ENCODE results near the gene CPS1. TPM values are rescaled to one million over a fixed set of nuclear protein-coding genes. Genes with fewer than 3 reads are reported as not detected.

Gene CPS1
- total RNA-seq, 1 experiment from 2014 or later, result 9.0 TPM

DNA sequence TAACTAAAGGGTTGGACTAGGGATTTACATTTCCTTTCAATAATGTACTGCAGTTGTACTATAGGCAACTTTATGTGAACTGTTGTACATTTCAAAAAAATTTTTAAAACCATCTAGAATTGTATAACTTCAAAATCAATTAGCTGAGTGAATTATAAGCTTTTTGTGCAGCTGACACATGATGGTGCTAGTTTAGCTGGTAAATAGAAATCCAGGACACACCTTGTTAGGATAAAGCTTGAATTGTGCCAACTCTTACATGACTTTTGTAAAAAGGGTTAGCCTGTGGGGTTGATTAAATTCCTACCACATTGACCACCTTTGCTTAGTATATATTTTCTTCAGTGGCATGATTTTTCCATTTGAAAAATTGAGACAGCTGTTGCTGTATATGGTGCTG lies 104.4 kb downstream of the CPS1 start (continued):
- TF ChIP-seq, protein P1, sequence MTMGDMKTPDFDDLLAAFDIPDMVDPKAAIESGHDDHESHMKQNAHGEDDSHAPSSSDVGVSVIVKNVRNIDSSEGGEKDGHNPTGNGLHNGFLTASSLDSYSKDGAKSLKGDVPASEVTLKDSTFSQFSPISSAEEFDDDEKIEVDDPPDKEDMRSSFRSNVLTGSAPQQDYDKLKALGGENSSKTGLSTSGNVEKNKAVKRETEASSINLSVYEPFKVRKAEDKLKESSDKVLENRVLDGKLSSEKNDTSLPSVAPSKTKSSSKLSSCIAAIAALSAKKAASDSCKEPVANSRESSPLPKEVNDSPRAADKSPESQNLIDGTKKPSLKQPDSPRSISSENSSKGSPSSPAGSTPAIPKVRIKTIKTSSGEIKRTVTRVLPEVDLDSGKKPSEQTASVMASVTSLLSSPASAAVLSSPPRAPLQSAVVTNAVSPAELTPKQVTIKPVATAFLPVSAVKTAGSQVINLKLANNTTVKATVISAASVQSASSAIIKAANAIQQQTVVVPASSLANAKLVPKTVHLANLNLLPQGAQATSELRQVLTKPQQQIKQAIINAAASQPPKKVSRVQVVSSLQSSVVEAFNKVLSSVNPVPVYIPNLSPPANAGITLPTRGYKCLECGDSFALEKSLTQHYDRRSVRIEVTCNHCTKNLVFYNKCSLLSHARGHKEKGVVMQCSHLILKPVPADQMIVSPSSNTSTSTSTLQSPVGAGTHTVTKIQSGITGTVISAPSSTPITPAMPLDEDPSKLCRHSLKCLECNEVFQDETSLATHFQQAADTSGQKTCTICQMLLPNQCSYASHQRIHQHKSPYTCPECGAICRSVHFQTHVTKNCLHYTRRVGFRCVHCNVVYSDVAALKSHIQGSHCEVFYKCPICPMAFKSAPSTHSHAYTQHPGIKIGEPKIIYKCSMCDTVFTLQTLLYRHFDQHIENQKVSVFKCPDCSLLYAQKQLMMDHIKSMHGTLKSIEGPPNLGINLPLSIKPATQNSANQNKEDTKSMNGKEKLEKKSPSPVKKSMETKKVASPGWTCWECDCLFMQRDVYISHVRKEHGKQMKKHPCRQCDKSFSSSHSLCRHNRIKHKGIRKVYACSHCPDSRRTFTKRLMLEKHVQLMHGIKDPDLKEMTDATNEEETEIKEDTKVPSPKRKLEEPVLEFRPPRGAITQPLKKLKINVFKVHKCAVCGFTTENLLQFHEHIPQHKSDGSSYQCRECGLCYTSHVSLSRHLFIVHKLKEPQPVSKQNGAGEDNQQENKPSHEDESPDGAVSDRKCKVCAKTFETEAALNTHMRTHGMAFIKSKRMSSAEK (CRISPR knock-in tag; IDR thresholded peaks at IDR 0.05; ENCODE audit: borderline replicate concordance), result no peak
- TF ChIP-seq SMAD4 (CRISPR knock-in tag; IDR thresholded peaks at IDR 0.05) (no peak), PRRX2 (CRISPR knock-in tag; IDR thresholded peaks at IDR 0.05) (no peak), IRF2 (CRISPR knock-in tag; IDR thresholded peaks at IDR 0.05; ENCODE audit: borderline replicate concordance, low read depth) (no peak), TEAD1 (CRISPR knock-in tag; IDR thresholded peaks at IDR 0.05) (no peak), ZBTB21 (CRISPR knock-in tag; IDR thresholded peaks at IDR 0.05; ENCODE audit: borderline replicate concordance) (no peak), FOXK1 (CRISPR knock-in tag; IDR thresholded peaks at IDR 0.05) (no peak)
- TF ChIP-seq, protein P2, sequence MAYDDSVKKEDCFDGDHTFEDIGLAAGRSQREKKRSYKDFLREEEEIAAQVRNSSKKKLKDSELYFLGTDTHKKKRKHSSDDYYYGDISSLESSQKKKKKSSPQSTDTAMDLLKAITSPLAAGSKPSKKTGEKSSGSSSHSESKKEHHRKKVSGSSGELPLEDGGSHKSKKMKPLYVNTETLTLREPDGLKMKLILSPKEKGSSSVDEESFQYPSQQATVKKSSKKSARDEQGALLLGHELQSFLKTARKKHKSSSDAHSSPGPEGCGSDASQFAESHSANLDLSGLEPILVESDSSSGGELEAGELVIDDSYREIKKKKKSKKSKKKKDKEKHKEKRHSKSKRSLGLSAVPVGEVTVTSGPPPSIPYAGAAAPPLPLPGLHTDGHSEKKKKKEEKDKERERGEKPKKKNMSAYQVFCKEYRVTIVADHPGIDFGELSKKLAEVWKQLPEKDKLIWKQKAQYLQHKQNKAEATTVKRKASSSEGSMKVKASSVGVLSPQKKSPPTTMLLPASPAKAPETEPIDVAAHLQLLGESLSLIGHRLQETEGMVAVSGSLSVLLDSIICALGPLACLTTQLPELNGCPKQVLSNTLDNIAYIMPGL (CRISPR knock-in tag; IDR thresholded peaks at IDR 0.05), result no peak
- TF ChIP-seq, protein P3, sequence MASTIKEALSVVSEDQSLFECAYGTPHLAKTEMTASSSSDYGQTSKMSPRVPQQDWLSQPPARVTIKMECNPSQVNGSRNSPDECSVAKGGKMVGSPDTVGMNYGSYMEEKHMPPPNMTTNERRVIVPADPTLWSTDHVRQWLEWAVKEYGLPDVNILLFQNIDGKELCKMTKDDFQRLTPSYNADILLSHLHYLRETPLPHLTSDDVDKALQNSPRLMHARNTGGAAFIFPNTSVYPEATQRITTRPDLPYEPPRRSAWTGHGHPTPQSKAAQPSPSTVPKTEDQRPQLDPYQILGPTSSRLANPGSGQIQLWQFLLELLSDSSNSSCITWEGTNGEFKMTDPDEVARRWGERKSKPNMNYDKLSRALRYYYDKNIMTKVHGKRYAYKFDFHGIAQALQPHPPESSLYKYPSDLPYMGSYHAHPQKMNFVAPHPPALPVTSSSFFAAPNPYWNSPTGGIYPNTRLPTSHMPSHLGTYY (CRISPR knock-in tag; IDR thresholded peaks at IDR 0.05), result no peak

DNA sequence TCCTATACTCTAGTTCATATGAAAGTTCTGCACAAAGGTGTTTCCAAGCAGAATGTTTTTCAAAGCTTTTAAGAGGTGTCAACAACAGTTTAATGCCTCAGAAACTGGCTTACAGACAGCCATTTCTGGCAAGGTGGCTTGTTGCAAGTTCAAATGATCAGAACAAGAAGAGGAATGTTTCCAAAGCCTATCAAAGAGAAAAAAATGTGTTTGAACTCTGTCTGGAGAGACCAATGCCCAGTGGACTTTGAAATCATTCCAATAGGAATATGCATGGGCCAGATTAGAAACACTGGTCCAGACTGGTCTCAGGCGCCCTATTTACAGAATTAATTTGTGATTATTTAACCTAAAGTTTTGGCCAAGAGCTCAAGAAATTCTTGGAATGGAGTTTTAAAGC lies 106.2 kb downstream of the CPS1 start:
- no peak for TF ChIP-seq MYBL2 (CRISPR knock-in tag; IDR thresholded peaks at IDR 0.05)
- POLR2A ChIA-PET, result interaction anchor here (0.7 kb wide), 1 partner anchor 382 kb away, joined by 3 read pairs; no protein-coding TSS in a partner anchor
- ATAC-seq, result no peak

DNA sequence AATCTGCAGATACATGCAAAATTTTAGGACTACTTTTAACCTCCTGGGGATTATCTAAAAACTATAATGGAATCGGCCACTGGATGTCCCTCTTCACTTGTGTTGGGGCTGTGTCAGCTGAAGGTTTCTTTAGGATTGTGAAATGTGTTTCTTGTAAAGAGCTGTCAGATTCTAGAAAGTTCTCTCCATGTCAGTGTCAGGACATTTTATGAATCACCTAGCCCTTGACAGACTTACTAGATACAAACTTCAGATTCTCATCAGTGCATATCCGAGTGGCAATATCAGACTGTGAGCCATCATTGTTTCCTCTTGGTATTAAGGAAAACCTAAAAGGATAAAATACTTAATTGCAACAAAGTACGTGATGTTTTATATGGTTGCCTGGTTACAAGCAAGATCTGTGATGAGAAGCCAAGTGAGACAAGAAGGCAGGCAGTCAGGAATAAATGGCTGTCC lies 107.3 kb downstream of the CPS1 start:
- H3K9me3 Mint-ChIP-seq, result peaks cover 13% of the 10 kb centered on the region
- ChIA-PET CTCF (interaction anchor here (0.6 to 1.0 kb wide), 9 partner anchors 10 to 386 kb away, joined by 3 to 7 read pairs (median 3); no protein-coding TSS in a partner anchor), POLR2A (no interaction called here)
- no peak overlapping the region for H3K4me3 Mint-ChIP-seq
- H3K27ac Mint-ChIP-seq, result no peak overlapping the region
- ATAC-seq (peak; percentile 70), DNase-seq (ENCODE audit: low spot score) (no peak)
- H3K36me3 Mint-ChIP-seq, result peaks cover 7% of the 10 kb centered on the region
- no peaks in the 10 kb centered on the region for H3K27me3 Mint-ChIP-seq (ENCODE audit: low read depth)
- H3K4me1 Mint-ChIP-seq, result no peaks in the 10 kb centered on the region
- TF ChIP-seq ZNF232 (CRISPR knock-in tag; IDR thresholded peaks at IDR 0.05) (no peak), ZBTB21 (CRISPR knock-in tag; IDR thresholded peaks at IDR 0.05; ENCODE audit: borderline replicate concordance) (no peak), NR1H2 (CRISPR knock-in tag; IDR thresholded peaks at IDR 0.05) (no peak), NFATC4 (CRISPR knock-in tag; IDR thresholded peaks at IDR 0.05) (no peak), ETV6 (CRISPR knock-in tag; IDR thresholded peaks at IDR 0.05) (no peak), CREB1 (CRISPR knock-in tag; IDR thresholded peaks at IDR 0.05) (no peak), ZNF317 (CRISPR knock-in tag; IDR thresholded peaks at IDR 0.05; ENCODE audit: borderline replicate concordance, low read depth) (no peak), TEAD4 (CRISPR knock-in tag; IDR thresholded peaks at IDR 0.05) (no peak)
- TF ChIP-seq, protein P4, sequence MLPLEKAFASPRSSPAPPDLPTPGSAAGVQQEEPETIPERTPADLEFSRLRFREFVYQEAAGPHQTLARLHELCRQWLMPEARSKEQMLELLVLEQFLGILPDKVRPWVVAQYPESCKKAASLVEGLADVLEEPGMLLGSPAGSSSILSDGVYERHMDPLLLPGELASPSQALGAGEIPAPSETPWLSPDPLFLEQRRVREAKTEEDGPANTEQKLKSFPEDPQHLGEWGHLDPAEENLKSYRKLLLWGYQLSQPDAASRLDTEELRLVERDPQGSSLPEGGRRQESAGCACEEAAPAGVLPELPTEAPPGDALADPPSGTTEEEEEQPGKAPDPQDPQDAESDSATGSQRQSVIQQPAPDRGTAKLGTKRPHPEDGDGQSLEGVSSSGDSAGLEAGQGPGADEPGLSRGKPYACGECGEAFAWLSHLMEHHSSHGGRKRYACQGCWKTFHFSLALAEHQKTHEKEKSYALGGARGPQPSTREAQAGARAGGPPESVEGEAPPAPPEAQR (CRISPR knock-in tag; IDR thresholded peaks at IDR 0.05), result no peak
- TF ChIP-seq, protein P5, sequence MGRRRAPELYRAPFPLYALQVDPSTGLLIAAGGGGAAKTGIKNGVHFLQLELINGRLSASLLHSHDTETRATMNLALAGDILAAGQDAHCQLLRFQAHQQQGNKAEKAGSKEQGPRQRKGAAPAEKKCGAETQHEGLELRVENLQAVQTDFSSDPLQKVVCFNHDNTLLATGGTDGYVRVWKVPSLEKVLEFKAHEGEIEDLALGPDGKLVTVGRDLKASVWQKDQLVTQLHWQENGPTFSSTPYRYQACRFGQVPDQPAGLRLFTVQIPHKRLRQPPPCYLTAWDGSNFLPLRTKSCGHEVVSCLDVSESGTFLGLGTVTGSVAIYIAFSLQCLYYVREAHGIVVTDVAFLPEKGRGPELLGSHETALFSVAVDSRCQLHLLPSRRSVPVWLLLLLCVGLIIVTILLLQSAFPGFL (CRISPR knock-in tag; IDR thresholded peaks at IDR 0.05; ENCODE audit: borderline replicate concordance), result no peak
- TF ChIP-seq, protein P6, sequence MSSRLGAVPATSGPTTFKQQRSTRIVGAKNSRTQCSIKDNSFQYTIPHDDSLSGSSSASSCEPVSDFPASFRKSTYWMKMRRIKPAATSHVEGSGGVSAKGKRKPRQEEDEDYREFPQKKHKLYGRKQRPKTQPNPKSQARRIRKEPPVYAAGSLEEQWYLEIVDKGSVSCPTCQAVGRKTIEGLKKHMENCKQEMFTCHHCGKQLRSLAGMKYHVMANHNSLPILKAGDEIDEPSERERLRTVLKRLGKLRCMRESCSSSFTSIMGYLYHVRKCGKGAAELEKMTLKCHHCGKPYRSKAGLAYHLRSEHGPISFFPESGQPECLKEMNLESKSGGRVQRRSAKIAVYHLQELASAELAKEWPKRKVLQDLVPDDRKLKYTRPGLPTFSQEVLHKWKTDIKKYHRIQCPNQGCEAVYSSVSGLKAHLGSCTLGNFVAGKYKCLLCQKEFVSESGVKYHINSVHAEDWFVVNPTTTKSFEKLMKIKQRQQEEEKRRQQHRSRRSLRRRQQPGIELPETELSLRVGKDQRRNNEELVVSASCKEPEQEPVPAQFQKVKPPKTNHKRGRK (CRISPR knock-in tag; IDR thresholded peaks at IDR 0.05; ENCODE audit: borderline replicate concordance), result no peak
- TF ChIP-seq, protein P7, sequence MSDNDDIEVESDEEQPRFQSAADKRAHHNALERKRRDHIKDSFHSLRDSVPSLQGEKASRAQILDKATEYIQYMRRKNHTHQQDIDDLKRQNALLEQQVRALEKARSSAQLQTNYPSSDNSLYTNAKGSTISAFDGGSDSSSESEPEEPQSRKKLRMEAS (CRISPR knock-in tag; IDR thresholded peaks at IDR 0.05), result no peak

More for the DNA sequence above, 106.2 kb downstream of the CPS1 start:
- H3K27me3 Mint-ChIP-seq (ENCODE audit: low read depth), result no peaks in the 10 kb centered on the region
- peaks cover 13% of the 10 kb centered on the region for H3K9me3 Mint-ChIP-seq
- no peaks in the 10 kb centered on the region for H3K4me1 Mint-ChIP-seq
- no peak overlapping the region for H3K27ac Mint-ChIP-seq
- CTCF ChIA-PET, result interaction anchor here (1.1 to 1.3 kb wide), 3 partner anchors 10 to 373 kb away, joined by 3 to 4 read pairs (median 3); no protein-coding TSS in a partner anchor
- peaks cover 7% of the 10 kb centered on the region for H3K36me3 Mint-ChIP-seq
- no peak overlapping the region for H3K4me3 Mint-ChIP-seq
- no peak for DNase-seq (ENCODE audit: low spot score)
